IMR-90 (cell line): ENCODE data around the gene NRXN2. TPM values are rescaled to one million over a fixed set of nuclear protein-coding genes. Genes with fewer than 3 reads are reported as not detected.

Source experiments
- ATAC-seq: fragments of 200-7000 bp; cut with Tn5 transposase; 2 replicates; pipeline ENCODE4 v1.9.1; 2020; ENCODE audit warnings: low read depth, mild to moderate bottlenecking, moderate library complexity
- BruUV-seq: library from RNA; stranded (reverse); fragments of 400-500 nt; replicated peaks from 2 replicates; lab custom pipeline; 2021; lab: Mats Ljungman, UMichigan
- CTCF ChIA-PET: fragments of 300-600 bp; formaldehyde crosslinking; extraction: SDS; loops from one replicate; lab custom pipeline; 2021; ENCODE audit warnings: antibody characterized with exemption; lab: Yijun Ruan, JAX
- POLR2A ChIA-PET: fragments of 300-600 bp; sonication (Branson Sonifier 250); formaldehyde crosslinking; loops from one replicate; lab custom pipeline; 2022; ENCODE audit warnings: antibody characterized with exemption; ENCODE audit not compliant: unreplicated experiment; lab: Charles Lee
- DNase-seq: peaks from one replicate; pipeline ENCODE4 v3.0.0; 2013
- H2AFZ ChIP-seq: replicated peaks from 2 replicates; pipeline ENCODE3; 2013; ENCODE audit warnings: low read length, mild to moderate bottlenecking; ENCODE audit not compliant: poor library complexity
- H2AK5ac ChIP-seq: 2 replicates; pipeline ENCODE4 v1.6.1; 2013; ENCODE audit warnings: low read depth, low read length, inconsistent platforms
- H2AK9ac ChIP-seq: replicated peaks from 2 replicates; pipeline ENCODE3; 2013; ENCODE audit warnings: mild to moderate bottlenecking, low read depth, low read length, moderate library complexity; ENCODE audit not compliant: poor library complexity
- H2BK120ac ChIP-seq: 2 replicates; pipeline ENCODE4 v1.6.1; 2013; ENCODE audit warnings: low read depth, low read length, inconsistent platforms
- H2BK15ac ChIP-seq: 3 replicates; pipeline ENCODE4 v1.6.1; 2013; ENCODE audit warnings: low read depth, low read length, inconsistent platforms
- H2BK20ac ChIP-seq: 2 replicates; pipeline ENCODE4 v1.6.1; 2013; ENCODE audit warnings: low read depth, mild to moderate bottlenecking, inconsistent platforms, low read length, moderate library complexity
- H2BK5ac ChIP-seq: 2 replicates; pipeline ENCODE4 v1.6.1; 2013; ENCODE audit warnings: mild to moderate bottlenecking, low read depth, low read length, inconsistent platforms; ENCODE audit not compliant: poor library complexity, severe bottlenecking
- H3K14ac ChIP-seq: replicated peaks from 2 replicates; pipeline ENCODE4 v1.6.1; 2013; ENCODE audit warnings: low read depth, low read length, inconsistent platforms
- H3K18ac ChIP-seq: 2 replicates; pipeline ENCODE4 v1.6.1; 2013; ENCODE audit warnings: low read depth, low read length, control low read depth
- H3K23ac ChIP-seq: 2 replicates; pipeline ENCODE4 v1.6.1; 2013; ENCODE audit warnings: low read depth, low read length, inconsistent platforms
- H3K27ac ChIP-seq: 2 replicates; pipeline ENCODE4 v1.5.1; 2013; ENCODE audit warnings: mild to moderate bottlenecking, control low read depth, low read length; ENCODE audit not compliant: insufficient read depth
- H3K27me3 ChIP-seq: 2 replicates; pipeline ENCODE4 v1.6.1; 2013; ENCODE audit warnings: low read length; ENCODE audit not compliant: control insufficient read depth, insufficient read depth
- H3K36me3 ChIP-seq: 2 replicates; pipeline ENCODE4 v1.6.1; 2013; ENCODE audit warnings: low read length, mixed read lengths; ENCODE audit not compliant: control insufficient read depth, insufficient read depth
- H3K4ac ChIP-seq: 2 replicates; pipeline ENCODE4 v1.6.1; 2013; ENCODE audit warnings: low read depth, low read length, inconsistent platforms
- H3K4me1 ChIP-seq: 2 replicates; pipeline ENCODE4 v1.6.1; 2013; ENCODE audit warnings: low read length, mixed read lengths; ENCODE audit not compliant: control insufficient read depth, insufficient read depth
- H3K4me2 ChIP-seq: 2 replicates; pipeline ENCODE4 v1.6.1; 2013; ENCODE audit warnings: low read depth, mild to moderate bottlenecking, control low read depth, low read length, moderate library complexity
- H3K4me3 ChIP-seq: 2 replicates; pipeline ENCODE4 v1.5.1; 2013; ENCODE audit warnings: low read depth, mild to moderate bottlenecking, control low read depth, low read length, moderate library complexity; ENCODE audit not compliant: insufficient read depth
- H3K56ac ChIP-seq: 2 replicates; pipeline ENCODE4 v1.6.1; 2013; ENCODE audit warnings: low read length, inconsistent platforms; ENCODE audit not compliant: insufficient read depth; ENCODE audit errors: extremely low read depth
- H3K79me1 ChIP-seq, 2 experiments: 2 replicates each; pipeline ENCODE4 v1.6.1; 2013; ENCODE audit warnings: low read length in 2 of 2, inconsistent platforms in 1 of 2, low read depth in 1 of 2
- H3K9ac ChIP-seq: 2 replicates; pipeline ENCODE4 v1.6.1; 2013; ENCODE audit warnings: low read depth, low read length, control low read depth
- H3K9me1 ChIP-seq: 2 replicates; pipeline ENCODE4 v1.6.1; 2013; ENCODE audit warnings: low read length, inconsistent platforms; ENCODE audit not compliant: insufficient read depth
- H3K9me3 ChIP-seq: 2 replicates; pipeline ENCODE4 v1.6.1; 2013; ENCODE audit warnings: low read length; ENCODE audit not compliant: control insufficient read depth, insufficient read depth
- H4K20me1 ChIP-seq: 2 replicates; pipeline ENCODE4 v1.6.1; 2013; ENCODE audit warnings: low read length, inconsistent platforms; ENCODE audit not compliant: insufficient read depth
- H4K5ac ChIP-seq: 2 replicates; pipeline ENCODE4 v1.6.1; 2013; ENCODE audit warnings: mild to moderate bottlenecking, low read depth, low read length, control low read depth
- H4K8ac ChIP-seq, 2 experiments: 2 replicates each; pipeline ENCODE4 v1.6.1; 2013; ENCODE audit warnings: low read depth in 2 of 2, low read length in 2 of 2, control low read depth in 1 of 2, inconsistent platforms in 1 of 2
- H4K91ac ChIP-seq: 2 replicates; pipeline ENCODE4 v1.6.1; 2013; ENCODE audit warnings: low read depth, low read length, inconsistent platforms; ENCODE audit not compliant: insufficient read depth
- BHLHE40 ChIP-seq: fragments of 150-350 bp; IDR thresholded peaks from 2 replicates; pipeline ENCODE4 v1.6.1; 2016; ENCODE audit warnings: mild to moderate bottlenecking, low read depth, low read length
- CEBPB ChIP-seq: IDR thresholded peaks from 2 replicates; pipeline ENCODE4 v1.6.1; 2012; ENCODE audit warnings: low read depth, low read length, improper control_type of control experiment
- CHD1 ChIP-seq: IDR thresholded peaks from 2 replicates; pipeline ENCODE4 v1.6.1; 2012; ENCODE audit warnings: low read depth, low read length, improper control_type of control experiment
- FOS ChIP-seq: fragments of 150-350 bp; IDR thresholded peaks from 2 replicates; pipeline ENCODE4 v1.6.1; 2016; ENCODE audit warnings: low read depth, low read length
- MAFK ChIP-seq: IDR thresholded peaks from 2 replicates; pipeline ENCODE4 v1.6.1; 2012; ENCODE audit warnings: low read depth, low read length, improper control_type of control experiment
- MAZ ChIP-seq: IDR thresholded peaks from 2 replicates; pipeline ENCODE4 v1.6.1; 2012; ENCODE audit warnings: low read depth, mild to moderate bottlenecking, low read length, improper control_type of control experiment, moderate library complexity, borderline replicate concordance
- MXI1 ChIP-seq: IDR thresholded peaks from 2 replicates; pipeline ENCODE4 v1.6.1; 2012; ENCODE audit warnings: low read depth, mild to moderate bottlenecking, low read length, moderate library complexity, borderline replicate concordance
- RAD21 ChIP-seq: IDR thresholded peaks from 2 replicates; pipeline ENCODE4 v1.6.1; 2012; ENCODE audit warnings: low read length, improper control_type of control experiment
- RCOR1 ChIP-seq: IDR thresholded peaks from 2 replicates; pipeline ENCODE4 v1.6.1; 2012; ENCODE audit warnings: mild to moderate bottlenecking, low read length, improper control_type of control experiment; ENCODE audit not compliant: insufficient replicate concordance
- SMC3 ChIP-seq: fragments of 150-350 bp; IDR thresholded peaks from 2 replicates; pipeline ENCODE4 v1.6.1; 2016; ENCODE audit warnings: low read depth, mild to moderate bottlenecking, antibody characterized with exemption, low read length, moderate library complexity
- USF2 ChIP-seq: fragments of 150-350 bp; IDR thresholded peaks from 2 replicates; pipeline ENCODE4 v1.6.1; 2017; ENCODE audit warnings: mild to moderate bottlenecking, antibody characterized with exemption, low read length, low read depth
- WGBS, 2 experiments: methylation state at CpG; one replicate each; pipeline versions ENCODE4 v1.1.5 to v1.1.7; 2013; ENCODE audit warnings: missing lambda C conversion rate in 2 of 2; ENCODE audit not compliant: insufficient read length in 1 of 2; ENCODE audit errors: extremely low coverage in 2 of 2; 5-methylcytosine and 5-hydroxymethylcytosine counted together
- dilution Hi-C: fragments of 300-500 bp; cut with HindIII; formaldehyde crosslinking; loops from one replicate; pipeline ENCODE4 v1.14.3; 2018; ENCODE audit warnings: low sequenced_read_pairs; ENCODE audit not compliant: unreplicated experiment
- in situ Hi-C: fragments of 300-500 bp; cut with MboI; formaldehyde crosslinking; loops from 3 replicates; pipeline ENCODE4 v1.14.3; 2019; ENCODE audit warnings: low sequenced_read_pairs, inconsistent platforms, mixed read lengths
- intact Hi-C: fragments of 100-400 bp; cut with micrococcal nuclease; formaldehyde crosslinking; loops from 2 replicates; pipeline ENCODE4 v1.10.0; 2022
- polyA plus RNA-seq, 3 experiments: library from polyadenylated mRNA; depleted of rRNA; stranded (reverse); fragments of >200 nt; gene quantifications; 2 replicates each; pipeline ENCODE4 v1.2.3, GENCODE V29; 2012; ENCODE audit warnings: low replicate concordance in 1 of 3
- total RNA-seq: library from RNA; depleted of rRNA; stranded (reverse); fragments of >200 nt; gene quantifications from 2 replicates; pipeline ENCODE4 v1.2.3, GENCODE V29; 2012

NRXN2 gene
- total and polyA plus RNA-seq, 2 of the 4 experiments (the other 2 are of a cell fraction): 0.18 to 0.22 TPM

- H3K9me1 ChIP-seq: no peaks in the 10 kb centered on the region; the same call in 1 of the 2 replicates
- H3K9ac ChIP-seq: no peak overlapping the region
- H3K56ac ChIP-seq: no peak overlapping the region
- H3K9me3 ChIP-seq: no peaks in the 10 kb centered on the region
- H4K91ac ChIP-seq: no peak overlapping the region
- ChIA-PET POLR2A (no interaction called here), CTCF (no interaction called here)
- H3K14ac ChIP-seq: no peak overlapping the region
- H3K23ac ChIP-seq: no peak overlapping the region
- no peak overlapping the region for H2BK20ac ChIP-seq
- no peak overlapping the region for H3K4me2 ChIP-seq
- no peaks in the 10 kb centered on the region for H3K27me3 ChIP-seq
- intact Hi-C loops (no loop called here), dilution Hi-C loops (no loop called here), in situ Hi-C loops (no loop called here)
- H4K20me1 ChIP-seq: peaks cover 91% of the 10 kb centered on the region
- peaks cover 51 to 89% of the 10 kb centered on the region in 2 experiments for H3K79me1 ChIP-seq
- DNase-seq (no peak), ATAC-seq (no peak)
- no peak for TF ChIP-seq RAD21
- no peak for TF ChIP-seq MAFK
- TF ChIP-seq MXI1: no peak
- TF ChIP-seq CHD1: no peak
- TF ChIP-seq BHLHE40: no peak
- no peak for TF ChIP-seq MAZ
- TF ChIP-seq CEBPB: no peak
- no peak for TF ChIP-seq SMC3
- TF ChIP-seq RCOR1: no peak
- TF ChIP-seq FOS: no peak
- TF ChIP-seq USF2: no peak
- no peak overlapping the region for H2AFZ ChIP-seq
- H2AK9ac ChIP-seq: no peak overlapping the region
- no peak overlapping the region for H2AK5ac ChIP-seq
- H3K4me1 ChIP-seq: peaks cover 1% of the 10 kb centered on the region
- no TSS peak for BruUV-seq
- no peak overlapping the region for H3K18ac ChIP-seq
- H2BK15ac ChIP-seq: no peak overlapping the region
- no peak overlapping the region for H3K27ac ChIP-seq
- H3K4ac ChIP-seq: no peak overlapping the region
- WGBS, 2 experiments: no CpG with 5 or more reads among the region's 2 CpGs
- H2BK120ac ChIP-seq: no peak overlapping the region
- no peak overlapping the region for H4K5ac ChIP-seq
- no peak overlapping the region for H3K4me3 ChIP-seq
- H3K36me3 ChIP-seq: peaks cover 80% of the 10 kb centered on the region
- H2BK5ac ChIP-seq: no peak overlapping the region
- H4K8ac ChIP-seq: no peak overlapping the region
These were observed 48.9 kb upstream of the NRXN2 start for GRCh38 chr11:64771861-64772260.
